ENCODE data around the gene LPCAT3. TPM values are rescaled to one million over a fixed set of nuclear protein-coding genes. Genes with fewer than 3 reads are reported as not detected.

The LPCAT3 gene
- total RNA-seq, 1 experiment from 2014 or later: 16.3 TPM

GRCh38 chr12:6935371-6936193 is 82.7 kb downstream of the LPCAT3 start:
- Histone ChIP-seq H3K4me1 (ENCODE audit: insufficient read depth, low read length) (peaks cover 7% of the 10 kb centered on the region; the same call in 1 of the 2 replicates), H3K4me3 (ENCODE audit: low read length) (no peak overlapping the region), H3K9me2 (replicated peaks; ENCODE audit: low read length) (no peaks in the 10 kb centered on the region), H3K9me3 (ENCODE audit: low read length) (no peaks in the 10 kb centered on the region), H3K27me3 (ENCODE audit: low read length) (no peaks in the 10 kb centered on the region), H3K79me2 (ENCODE audit: low read length) (peaks cover 20% of the 10 kb centered on the region), H4K20me1 (ENCODE audit: low read length) (no peaks in the 10 kb centered on the region), H3K9ac (ENCODE audit: low read length) (no peak overlapping the region), H3F3A (ENCODE audit: low read length, unreplicated experiment) (no peaks in the 10 kb centered on the region), H3K36me3 (ENCODE audit: low read depth, low read length) (peaks cover 4% of the 10 kb centered on the region; the same call in 1 of the 2 replicates), H3K27ac (ENCODE audit: low read length) (no peak overlapping the region), H3K4me2 (ENCODE audit: low read length) (no peak overlapping the region), H2AFZ (ENCODE audit: low read length) (no peak overlapping the region)
- no TSS peak for BruUV-seq (replicated peaks)
- ChIA-PET CTCF (no interaction called here), POLR2A (ENCODE audit: unreplicated experiment) (no interaction called here)
- intact Hi-C loops (cut with micrococcal nuclease): no loop called here
- DNase-seq (no peak), ATAC-seq (no peak)
- no peak for TF ChIP-seq EZH2phosphoT487 (IDR thresholded peaks at IDR 0.05; ENCODE audit: borderline replicate concordance, low read length)
- no peak for TF ChIP-seq EZH2 (IDR thresholded peaks at IDR 0.05; ENCODE audit: low read length, unreplicated experiment)
- TF ChIP-seq CTCF (conservative IDR thresholded peaks at IDR 0.05; ENCODE audit: low read depth, low read length): no peak

- Histone ChIP-seq H3K4me2 (ENCODE audit: low read length) (no peak overlapping the region), H3K9me3 (ENCODE audit: low read length) (no peaks in the 10 kb centered on the region), H3K79me2 (ENCODE audit: low read length) (peaks cover 34% of the 10 kb centered on the region), H3K4me3 (ENCODE audit: low read length) (no peak overlapping the region), H3K9ac (ENCODE audit: low read length) (no peak overlapping the region), H3K9me2 (replicated peaks; ENCODE audit: low read length) (no peaks in the 10 kb centered on the region), H3K27ac (ENCODE audit: low read length) (no peak overlapping the region), H3K27me3 (ENCODE audit: low read length) (no peaks in the 10 kb centered on the region), H3K36me3 (ENCODE audit: low read depth, low read length) (peaks cover 4% of the 10 kb centered on the region; the same call in 1 of the 2 replicates), H3K4me1 (ENCODE audit: insufficient read depth, low read length) (peaks cover 18% of the 10 kb centered on the region), H2AFZ (ENCODE audit: low read length) (no peak overlapping the region), H3F3A (ENCODE audit: low read length, unreplicated experiment) (no peaks in the 10 kb centered on the region), H4K20me1 (ENCODE audit: low read length) (no peaks in the 10 kb centered on the region; the same call in 1 of the 2 replicates)
- CTCF ChIA-PET: no interaction called here
- no peak for TF ChIP-seq CTCF (conservative IDR thresholded peaks at IDR 0.05; ENCODE audit: low read depth, low read length)
- no peak for TF ChIP-seq EZH2 (IDR thresholded peaks at IDR 0.05; ENCODE audit: low read length, unreplicated experiment)
- TF ChIP-seq EZH2phosphoT487 (IDR thresholded peaks at IDR 0.05; ENCODE audit: borderline replicate concordance, low read length): no peak
- ATAC-seq: no peak
- intact Hi-C loops (cut with micrococcal nuclease): no loop called here
- no peak for DNase-seq
- POLR2A ChIA-PET (ENCODE audit: unreplicated experiment): interaction anchor here (0.6 kb wide), 1 partner anchor 62 kb away, joined by 3 read pairs; no protein-coding TSS in a partner anchor
- no TSS peak for BruUV-seq (replicated peaks)
Observed at GRCh38 chr12:6934110-6934509, 84.2 kb downstream of the LPCAT3 start.

DNA sequence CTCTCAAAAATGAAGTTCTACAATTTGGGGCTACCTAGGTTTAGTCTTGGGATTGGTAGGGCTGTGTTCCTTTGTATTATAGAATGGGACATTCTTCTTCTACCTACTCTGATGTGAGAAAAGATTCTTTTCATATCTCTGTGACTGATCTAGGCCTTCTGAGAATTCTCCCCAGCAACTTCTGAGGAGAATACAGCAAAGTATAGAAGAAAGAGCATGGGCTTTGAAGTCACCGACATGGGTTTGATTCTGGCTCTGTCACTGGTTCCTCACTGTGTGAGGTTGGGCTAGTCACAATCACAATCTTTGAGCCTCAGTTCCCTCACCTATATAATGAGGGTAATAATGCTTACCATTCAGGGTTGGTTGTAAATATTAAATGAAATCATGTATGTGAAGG is 85.5 kb downstream of the LPCAT3 start:
- H3K9me3 ChIP-seq (ENCODE audit: low read length): no peaks in the 10 kb centered on the region
- no peaks in the 10 kb centered on the region for H3K27me3 ChIP-seq (ENCODE audit: low read length)
- peaks cover 20% of the 10 kb centered on the region for H3K4me1 ChIP-seq (ENCODE audit: insufficient read depth, low read length)
- BruUV-seq (replicated peaks): no TSS peak
- no peak for DNase-seq
- TF ChIP-seq EZH2 (IDR thresholded peaks at IDR 0.05; ENCODE audit: low read length, unreplicated experiment): no peak
- TF ChIP-seq EZH2phosphoT487 (IDR thresholded peaks at IDR 0.05; ENCODE audit: borderline replicate concordance, low read length): no peak
- no peak for TF ChIP-seq CTCF (conservative IDR thresholded peaks at IDR 0.05; ENCODE audit: low read depth, low read length)
- H2AFZ ChIP-seq (ENCODE audit: low read length): no peak overlapping the region
- H3K27ac ChIP-seq (ENCODE audit: low read length): no peak overlapping the region
- no peak overlapping the region for H3K4me2 ChIP-seq (ENCODE audit: low read length)
- peaks cover 44% of the 10 kb centered on the region for H3K79me2 ChIP-seq (ENCODE audit: low read length)
- no peaks in the 10 kb centered on the region for H3K9me2 ChIP-seq (replicated peaks; ENCODE audit: low read length)
- H4K20me1 ChIP-seq (ENCODE audit: low read length): no peaks in the 10 kb centered on the region; the same call in 1 of the 2 replicates
- H3K9ac ChIP-seq (ENCODE audit: low read length): no peak overlapping the region
- ATAC-seq: no peak
- no peaks in the 10 kb centered on the region for H3F3A ChIP-seq (ENCODE audit: low read length, unreplicated experiment)
- CTCF ChIA-PET: no interaction called here
- H3K4me3 ChIP-seq (ENCODE audit: low read length): no peak overlapping the region
- POLR2A ChIA-PET (ENCODE audit: unreplicated experiment): no interaction called here
- H3K36me3 ChIP-seq (ENCODE audit: low read depth, low read length): peaks cover 4% of the 10 kb centered on the region; the same call in 1 of the 2 replicates
- intact Hi-C loops (cut with micrococcal nuclease): no loop called here

All from PC-3 (cell line).